Kidney epithelial cell (primary cell): ENCODE results near the gene TDO2. TPM values are rescaled to one million over a fixed set of nuclear protein-coding genes. Genes with fewer than 3 reads are reported as not detected.

Source experiments
- DNase-seq: peaks from one replicate; pipeline ENCODE4 v3.0.0-alpha.2; 2010; ENCODE audit warnings: low read depth
- H3K27me3 ChIP-seq: 2 replicates; pipeline ENCODE4 v1.6.0; 2011; ENCODE audit warnings: low read length; ENCODE audit not compliant: control insufficient read depth, insufficient read depth
- H3K36me3 ChIP-seq: 2 replicates; pipeline ENCODE4 v1.5.1; 2011; ENCODE audit warnings: low read length; ENCODE audit not compliant: control insufficient read depth, insufficient read depth
- H3K4me3 ChIP-seq: 2 replicates; pipeline ENCODE4 v1.5.1; 2011; ENCODE audit warnings: low read depth, mild to moderate bottlenecking, control low read depth, low read length
- CTCF ChIP-seq: IDR thresholded peaks from 2 replicates; pipeline ENCODE4 v1.5.1; 2011; ENCODE audit warnings: mild to moderate bottlenecking, moderate library complexity, low read length, control low read depth, inconsistent platforms; ENCODE audit not compliant: insufficient read depth, poor library complexity, severe bottlenecking
- total RNA-seq: library from RNA; depleted of rRNA; stranded (reverse); fragments of >200 nt; gene quantifications from 2 replicates; pipeline ENCODE4 v1.2.3, GENCODE V29; 2015

TDO2 gene
- total RNA-seq, 1 donor from 2014 or later: not detected

- Histone ChIP-seq H3K36me3 (no peaks in the 10 kb centered on the region), H3K4me3 (no peak overlapping the region), H3K27me3 (no peaks in the 10 kb centered on the region)
- TF ChIP-seq CTCF: no peak
- no peak for DNase-seq
These were observed 5.0 kb downstream of the TDO2 start for GRCh38 chr4:155908187-155909139.

DNA sequence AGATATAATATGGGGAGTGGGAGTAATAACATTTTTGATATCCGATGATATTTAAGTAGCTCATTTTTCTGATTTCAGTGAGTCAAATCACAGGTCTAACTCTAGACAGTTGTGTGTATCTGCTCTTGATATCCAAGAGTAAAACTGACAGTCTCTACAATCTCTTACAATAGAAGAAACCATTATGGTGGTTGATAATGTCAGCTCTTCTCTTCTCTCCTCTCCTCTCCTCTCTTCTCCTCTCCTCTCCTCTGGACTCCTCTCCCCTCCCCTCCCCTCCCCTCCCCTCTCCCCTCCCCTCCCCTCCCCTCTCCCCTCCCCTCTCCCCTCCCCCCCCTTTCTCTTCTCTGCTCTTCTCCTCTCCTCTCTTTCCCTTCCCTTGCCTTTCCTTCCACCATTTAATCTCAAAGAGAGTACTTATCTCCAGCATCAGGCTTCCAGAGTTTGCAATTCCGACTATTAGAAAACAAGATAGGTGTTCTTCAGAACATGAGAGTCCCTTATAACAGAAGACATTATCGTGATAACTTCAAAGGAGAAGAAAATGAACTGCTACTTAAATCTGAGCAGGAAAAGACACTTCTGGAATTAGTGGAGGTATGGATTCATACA lies 6.2 kb downstream of the TDO2 start:
- Histone ChIP-seq H3K27me3 (no peaks in the 10 kb centered on the region), H3K36me3 (no peaks in the 10 kb centered on the region), H3K4me3 (no peak overlapping the region)
- TF ChIP-seq CTCF: no peak
- DNase-seq: no peak

DNA sequence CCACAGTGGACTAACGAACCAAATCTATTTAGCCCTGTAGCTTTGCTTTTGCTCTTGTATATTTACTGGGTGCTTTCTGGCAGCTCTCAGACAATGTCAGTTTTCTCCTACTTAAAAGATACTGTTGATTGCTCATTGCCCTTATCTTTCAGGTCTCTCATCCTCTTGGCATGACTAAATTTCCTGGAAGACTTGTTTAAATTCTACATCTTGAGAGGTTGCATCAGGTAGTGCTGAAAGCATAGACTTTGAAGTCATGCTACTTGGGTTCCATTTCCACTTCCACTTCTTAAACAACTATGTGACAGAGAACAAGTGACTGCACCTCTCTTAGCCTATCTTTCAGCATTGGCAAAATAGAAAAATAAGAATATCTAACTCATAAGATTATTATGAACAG lies 8.4 kb downstream of the TDO2 start:
- no peak for TF ChIP-seq CTCF
- Histone ChIP-seq H3K36me3 (no peaks in the 10 kb centered on the region), H3K27me3 (no peaks in the 10 kb centered on the region), H3K4me3 (no peak overlapping the region)
- DNase-seq: no peak

GRCh38 chr4:155914782-155915181 lies 11.3 kb downstream of the TDO2 start:
- no peaks in the 10 kb centered on the region for H3K27me3 ChIP-seq

DNA sequence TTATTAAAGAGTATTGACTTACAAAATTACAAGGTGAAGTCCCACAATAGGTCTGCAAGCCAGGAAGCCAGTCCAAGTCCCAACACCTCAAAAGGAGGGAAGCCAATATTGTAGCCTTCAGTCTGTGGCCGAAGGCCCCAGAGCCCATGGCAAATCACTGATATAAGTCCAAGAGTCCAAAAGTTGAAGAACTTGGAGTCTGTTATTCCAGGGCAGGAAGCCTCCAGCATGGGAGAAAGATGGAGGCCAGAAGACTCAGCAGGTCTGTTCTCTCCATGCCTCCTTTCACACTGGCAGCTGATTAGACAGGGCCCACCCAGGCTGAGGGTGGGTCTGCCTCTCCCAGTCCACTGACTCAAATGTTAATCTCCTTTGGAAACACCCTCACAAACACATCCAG lies 18.1 kb downstream of the TDO2 start:
- Histone ChIP-seq H3K36me3 (no peaks in the 10 kb centered on the region), H3K4me3 (no peak overlapping the region), H3K27me3 (no peaks in the 10 kb centered on the region)
- no peak for DNase-seq
- no peak for TF ChIP-seq CTCF

More at GRCh38 chr4:155914782-155915181, 11.3 kb downstream of the TDO2 start:
- no peak for DNase-seq
- no peak for TF ChIP-seq CTCF
- Histone ChIP-seq H3K4me3 (no peak overlapping the region), H3K36me3 (no peaks in the 10 kb centered on the region)
